Astrocyte of the spinal cord (primary cell): ENCODE results near the gene CCDC192.

Experiments
- DNase-seq: peaks from one replicate; pipeline ENCODE4 v3.0.0; 2011; ENCODE audit warnings: low read depth, low spot score
- H3K4me3 ChIP-seq: 2 replicates; pipeline ENCODE4 v1.5.1; 2011; ENCODE audit warnings: low read depth, mild to moderate bottlenecking, low read length, moderate library complexity
- in situ Hi-C: cut with HindIII; loops from 2 replicates; pipeline ENCODE4 v1.10.0; 2017; ENCODE audit warnings: low sequenced_read_pairs
- TF ChIP-seq, protein P1 (sequence below): IDR thresholded peaks from 2 replicates; pipeline ENCODE4 v1.5.1; 2012; ENCODE audit warnings: low read depth, mild to moderate bottlenecking, low read length, inconsistent platforms

Gene CCDC192

DNA sequence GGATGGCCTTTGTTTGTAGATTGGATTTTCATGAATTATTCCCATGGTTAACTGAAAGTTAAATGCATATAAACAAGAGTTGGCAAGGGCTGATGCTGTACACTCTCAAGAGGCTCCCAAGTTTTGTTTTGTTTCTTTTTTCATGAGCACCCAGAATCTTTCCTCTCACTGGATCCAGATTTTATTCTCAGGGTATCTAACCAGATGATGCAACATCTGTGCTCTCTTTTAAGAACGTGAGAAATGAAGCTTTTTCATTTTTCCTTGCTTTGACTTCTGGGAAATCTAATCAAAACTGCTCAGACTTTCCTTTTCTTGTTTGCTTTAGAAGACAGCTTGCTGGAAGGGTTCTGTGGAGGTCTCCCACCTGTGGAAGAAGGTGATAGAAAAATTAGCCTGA, 237.7 kb downstream of the CCDC192 start:
- no peak overlapping the region for H3K4me3 ChIP-seq
- in situ Hi-C loops, result no loop called here
- TF ChIP-seq, protein P1, sequence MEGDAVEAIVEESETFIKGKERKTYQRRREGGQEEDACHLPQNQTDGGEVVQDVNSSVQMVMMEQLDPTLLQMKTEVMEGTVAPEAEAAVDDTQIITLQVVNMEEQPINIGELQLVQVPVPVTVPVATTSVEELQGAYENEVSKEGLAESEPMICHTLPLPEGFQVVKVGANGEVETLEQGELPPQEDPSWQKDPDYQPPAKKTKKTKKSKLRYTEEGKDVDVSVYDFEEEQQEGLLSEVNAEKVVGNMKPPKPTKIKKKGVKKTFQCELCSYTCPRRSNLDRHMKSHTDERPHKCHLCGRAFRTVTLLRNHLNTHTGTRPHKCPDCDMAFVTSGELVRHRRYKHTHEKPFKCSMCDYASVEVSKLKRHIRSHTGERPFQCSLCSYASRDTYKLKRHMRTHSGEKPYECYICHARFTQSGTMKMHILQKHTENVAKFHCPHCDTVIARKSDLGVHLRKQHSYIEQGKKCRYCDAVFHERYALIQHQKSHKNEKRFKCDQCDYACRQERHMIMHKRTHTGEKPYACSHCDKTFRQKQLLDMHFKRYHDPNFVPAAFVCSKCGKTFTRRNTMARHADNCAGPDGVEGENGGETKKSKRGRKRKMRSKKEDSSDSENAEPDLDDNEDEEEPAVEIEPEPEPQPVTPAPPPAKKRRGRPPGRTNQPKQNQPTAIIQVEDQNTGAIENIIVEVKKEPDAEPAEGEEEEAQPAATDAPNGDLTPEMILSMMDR, result no peak
- no peak for DNase-seq

DNA sequence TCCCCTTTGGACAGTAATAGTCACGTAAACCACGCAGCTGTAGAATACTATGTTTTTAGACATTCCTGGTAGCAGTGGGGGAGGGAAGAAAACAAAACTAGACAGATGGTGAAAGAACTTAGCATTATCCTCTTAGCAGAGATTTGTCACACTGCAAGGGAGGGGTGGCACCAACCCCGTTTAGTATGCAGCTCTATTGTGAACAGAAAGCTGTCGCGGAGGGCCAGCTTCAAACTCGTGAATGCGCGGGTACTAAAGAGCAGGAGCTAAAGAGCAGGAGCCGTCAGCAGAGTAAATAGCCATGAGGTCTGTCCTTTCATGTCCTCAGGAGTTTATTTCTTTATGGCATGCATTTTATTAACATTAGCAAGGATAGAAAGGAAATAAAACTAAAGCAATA, 238.5 kb downstream of the CCDC192 start:
- peak; percentile 43 for DNase-seq

DNA sequence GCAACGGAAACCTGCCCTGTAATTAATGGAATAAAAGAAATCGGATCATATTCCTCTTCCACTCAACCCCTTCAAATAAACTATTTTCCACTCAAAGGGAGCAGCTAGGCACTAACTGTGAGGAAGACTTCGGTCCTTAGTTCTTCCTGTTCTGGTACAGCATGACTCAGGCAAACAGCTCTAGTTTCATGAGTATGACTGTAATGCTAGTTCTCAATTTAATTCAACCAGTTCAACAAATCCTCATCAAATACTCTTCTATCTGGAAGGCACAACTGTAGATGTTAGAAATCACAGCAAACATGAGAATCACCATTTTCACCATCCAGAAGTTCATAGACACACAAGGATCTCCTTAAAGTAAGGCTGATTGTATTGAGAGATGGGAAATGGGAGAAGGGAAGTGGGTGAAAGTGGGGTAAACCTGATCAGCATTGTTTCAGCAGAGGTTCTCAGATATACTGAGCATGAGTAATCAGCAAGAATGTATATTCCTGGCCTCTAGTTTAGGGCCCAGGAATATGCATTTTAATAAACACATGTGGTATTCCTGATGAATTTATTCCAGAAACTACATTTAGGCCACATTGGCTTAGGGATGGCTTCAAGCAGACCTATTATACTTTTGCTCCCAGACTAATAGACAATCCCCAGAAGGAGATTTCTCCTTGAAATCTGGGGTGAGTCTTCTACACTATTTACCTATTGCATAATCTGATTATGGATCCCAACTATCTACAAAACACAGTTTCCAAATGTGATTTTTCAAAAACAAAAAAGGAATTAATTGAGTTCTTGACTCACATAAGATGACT, 239.3 kb downstream of the CCDC192 start:
- TF ChIP-seq, protein P1, result no peak
- DNase-seq, result peak; percentile 51
- in situ Hi-C loops, result no loop called here
- H3K4me3 ChIP-seq, result no peak overlapping the region

More for the DNA sequence above, 238.5 kb downstream of the CCDC192 start:
- H3K4me3 ChIP-seq, result peak overlapping the region; percentile 4
- in situ Hi-C loops, result no loop called here
- TF ChIP-seq, protein P1, result no peak

DNA sequence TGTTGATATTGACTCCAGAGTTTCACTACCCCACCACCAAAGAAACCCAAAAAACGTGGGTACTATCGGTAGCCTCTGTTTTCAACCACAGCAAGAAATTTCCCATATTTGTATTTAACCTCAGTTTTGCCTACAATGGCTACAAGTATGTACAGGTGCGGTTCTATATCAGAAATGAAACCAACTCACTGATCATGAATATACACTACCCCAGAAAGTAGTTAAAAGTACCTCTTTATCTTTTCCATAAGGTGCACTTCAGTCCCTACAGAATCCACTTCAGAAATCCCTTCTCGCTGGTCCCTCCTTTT, 239.8 kb downstream of the CCDC192 start:
- H3K4me3 ChIP-seq, result no peak overlapping the region
- TF ChIP-seq, protein P1, result no peak
- in situ Hi-C loops, result no loop called here
- no peak for DNase-seq

DNA sequence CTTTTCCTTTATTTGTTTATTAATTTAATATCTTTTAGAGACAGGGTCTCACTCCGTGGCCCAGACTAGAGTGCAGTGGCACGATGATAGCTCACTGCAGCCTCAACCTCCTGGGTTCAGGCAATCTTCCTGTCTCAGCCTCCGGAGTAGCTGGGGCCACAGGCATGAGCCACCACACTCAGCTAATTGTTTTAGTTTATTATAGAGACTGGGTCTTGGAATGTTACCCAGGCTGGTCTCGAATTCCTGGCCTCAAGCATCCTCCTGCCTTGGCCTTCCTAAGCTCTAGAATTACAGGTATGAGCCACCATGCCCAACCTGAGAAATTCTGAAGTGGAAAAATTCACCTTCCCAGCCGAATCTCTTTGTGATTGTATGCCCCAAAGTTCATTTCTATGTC, 240.9 kb downstream of the CCDC192 start:
- no peak overlapping the region for H3K4me3 ChIP-seq
- DNase-seq, result no peak
- in situ Hi-C loops, result no loop called here
- TF ChIP-seq, protein P1, result no peak

DNA sequence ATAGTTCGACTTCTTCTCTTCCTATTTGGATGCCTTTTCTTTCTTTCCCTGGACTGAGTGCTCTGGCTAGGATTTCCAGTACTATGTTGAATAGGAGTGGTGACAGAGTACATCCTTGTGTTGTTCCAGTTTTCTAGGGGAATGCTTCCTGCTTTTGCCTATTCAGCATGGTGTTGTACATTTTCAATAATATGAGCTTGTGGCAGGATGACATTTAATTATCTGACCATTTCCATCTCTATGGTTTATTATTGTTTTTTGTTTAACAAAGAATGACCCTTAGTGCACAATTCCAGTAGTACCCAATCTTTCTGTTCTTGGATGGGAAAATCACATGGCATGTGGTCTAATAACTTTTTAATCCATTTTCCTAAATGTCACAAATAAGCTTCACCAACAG, 244.8 kb downstream of the CCDC192 start:
- TF ChIP-seq, protein P1, result no peak
- in situ Hi-C loops, result no loop called here
- no peak overlapping the region for H3K4me3 ChIP-seq
- DNase-seq, result no peak
